Measurements from ENCODE around the gene ZBTB18. TPM values are rescaled to one million over a fixed set of nuclear protein-coding genes. Genes with fewer than 3 reads are reported as not detected.

Gene ZBTB18
- total and polyA plus RNA-seq, 2 donors (not counting 1 experiment from before 2014, with no cell fraction given) = 38.4 to 130 TPM

DNA sequence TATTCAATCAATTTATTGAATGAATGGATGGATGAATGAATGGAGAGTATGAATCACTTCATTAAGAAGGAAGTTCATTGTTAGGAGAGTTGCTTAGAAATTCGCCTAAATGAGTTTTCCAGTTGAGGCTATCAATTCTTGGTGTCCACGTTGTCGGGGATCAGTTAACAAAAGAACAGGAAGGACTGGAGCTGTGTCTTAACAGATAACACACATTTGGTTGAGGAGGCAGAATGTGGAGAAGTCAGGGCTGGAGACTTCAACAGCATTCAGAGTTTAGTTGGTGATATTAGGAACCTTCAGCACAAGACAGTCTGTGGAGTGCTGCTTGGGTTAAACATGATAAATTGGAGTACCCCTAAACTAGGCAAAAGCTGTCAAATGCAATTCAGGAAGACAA lies 33.7 kb downstream of the ZBTB18 start:
- 45% methylated on average over 3 of the region's 3 CpGs for WGBS (ENCODE audit: insufficient coverage)
- peaks cover 2% of the 10 kb centered on the region for H3K79me2 ChIP-seq (ENCODE audit: control insufficient read depth, insufficient read depth, low read length)
- peaks cover 7 to 8% of the 10 kb centered on the region in 2 donors for H3K4me1 ChIP-seq (ENCODE audit: control insufficient read depth in 2 of 2, insufficient read depth in 2 of 2, low read length in 2 of 2)
- intact Hi-C loops (cut with micrococcal nuclease) = no loop called here
- Mint-ChIP-seq H3K27ac (no peak overlapping the region), H3K4me3 (no peak overlapping the region), H3K9me3 (ENCODE audit: insufficient read depth) (no peaks in the 10 kb centered on the region), H3K27me3 (peaks cover 33% of the 10 kb centered on the region), H3K4me1 (peaks cover 11% of the 10 kb centered on the region)
- H3K27ac ChIP-seq (ENCODE audit: low read length in 2 of 2) = no peak overlapping the region
- ChIA-PET CTCF (no interaction called here), POLR2A (no interaction called here)
- H3K27me3 ChIP-seq (replicated peaks in 1 of 4; ENCODE audit: control extremely low read depth in 1 of 4, control insufficient read depth in 3 of 4, insufficient read depth in 4 of 4, low read length in 3 of 4) = peaks cover 0 to 19% (median 5%) of the 10 kb centered on the region in 4 experiments
- no peak overlapping the region for H2AFZ ChIP-seq (ENCODE audit: insufficient read depth, low read depth, low read length, poor library complexity, severe bottlenecking)
- no peak overlapping the region for H3K4me3 ChIP-seq (ENCODE audit: control extremely low read depth in 1 of 5, extremely low read depth in 1 of 5, insufficient read depth in 1 of 5, low read depth in 2 of 5, low read length in 4 of 5)
- no peak overlapping the region for H3K4me2 ChIP-seq (replicated peaks; ENCODE audit: low read depth, low read length, poor library complexity, severe bottlenecking)
- DNase-seq (no peak), ATAC-seq (ENCODE audit: low read depth) (no peak)
- TF ChIP-seq, protein P1, sequence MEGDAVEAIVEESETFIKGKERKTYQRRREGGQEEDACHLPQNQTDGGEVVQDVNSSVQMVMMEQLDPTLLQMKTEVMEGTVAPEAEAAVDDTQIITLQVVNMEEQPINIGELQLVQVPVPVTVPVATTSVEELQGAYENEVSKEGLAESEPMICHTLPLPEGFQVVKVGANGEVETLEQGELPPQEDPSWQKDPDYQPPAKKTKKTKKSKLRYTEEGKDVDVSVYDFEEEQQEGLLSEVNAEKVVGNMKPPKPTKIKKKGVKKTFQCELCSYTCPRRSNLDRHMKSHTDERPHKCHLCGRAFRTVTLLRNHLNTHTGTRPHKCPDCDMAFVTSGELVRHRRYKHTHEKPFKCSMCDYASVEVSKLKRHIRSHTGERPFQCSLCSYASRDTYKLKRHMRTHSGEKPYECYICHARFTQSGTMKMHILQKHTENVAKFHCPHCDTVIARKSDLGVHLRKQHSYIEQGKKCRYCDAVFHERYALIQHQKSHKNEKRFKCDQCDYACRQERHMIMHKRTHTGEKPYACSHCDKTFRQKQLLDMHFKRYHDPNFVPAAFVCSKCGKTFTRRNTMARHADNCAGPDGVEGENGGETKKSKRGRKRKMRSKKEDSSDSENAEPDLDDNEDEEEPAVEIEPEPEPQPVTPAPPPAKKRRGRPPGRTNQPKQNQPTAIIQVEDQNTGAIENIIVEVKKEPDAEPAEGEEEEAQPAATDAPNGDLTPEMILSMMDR (IDR thresholded peaks at IDR 0.05) = no peak
- H3K36me3 ChIP-seq (replicated peaks in 1 of 2; ENCODE audit: control extremely low read depth in 1 of 2, control insufficient read depth in 1 of 2, extremely low read depth in 1 of 2, insufficient read depth in 2 of 2, low read length in 1 of 2) = no peaks in the 10 kb centered on the region
- H3K9me3 ChIP-seq (ENCODE audit: control extremely low read depth in 1 of 3, control insufficient read depth in 2 of 3, insufficient read depth in 1 of 3, low read length in 2 of 3) = no peaks in the 10 kb centered on the region
- no peak overlapping the region for H3K9ac ChIP-seq (ENCODE audit: low read length)
- H4K20me1 ChIP-seq (ENCODE audit: control insufficient read depth, insufficient read depth, low read length, poor library complexity, severe bottlenecking) = no peaks in the 10 kb centered on the region

DNA sequence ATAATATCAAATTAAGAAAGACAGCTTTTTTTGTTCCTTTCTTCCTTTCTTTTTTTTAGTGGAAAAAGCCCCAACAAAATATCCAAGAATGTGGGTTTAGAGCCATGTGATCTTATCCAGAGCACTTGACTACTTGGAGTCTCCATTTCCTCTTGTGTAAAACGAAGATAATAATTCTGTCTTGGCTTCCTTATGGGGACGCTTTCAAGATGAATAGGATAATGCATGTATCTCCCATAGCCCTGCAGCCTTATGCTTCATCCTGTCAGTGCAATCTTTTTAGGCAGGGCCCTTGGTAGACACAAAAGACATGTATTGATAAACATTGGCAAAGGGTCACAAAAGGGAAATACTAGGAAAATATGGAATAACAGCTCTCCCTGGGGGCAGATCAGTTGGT lies 34.8 kb downstream of the ZBTB18 start:
- Mint-ChIP-seq H3K4me3 (no peak overlapping the region), H3K27ac (no peak overlapping the region), H3K9me3 (ENCODE audit: insufficient read depth) (no peaks in the 10 kb centered on the region), H3K27me3 (peaks cover 33% of the 10 kb centered on the region), H3K4me1 (peaks cover 11% of the 10 kb centered on the region)
- no peaks in the 10 kb centered on the region for H4K20me1 ChIP-seq (ENCODE audit: control insufficient read depth, insufficient read depth, low read length, poor library complexity, severe bottlenecking)
- peaks cover 7 to 8% of the 10 kb centered on the region in 2 donors for H3K4me1 ChIP-seq (ENCODE audit: control insufficient read depth in 2 of 2, insufficient read depth in 2 of 2, low read length in 2 of 2)
- POLR2A ChIA-PET = no interaction called here
- CTCF ChIA-PET = no interaction called here
- intact Hi-C loops (cut with micrococcal nuclease) = no loop called here
- H2AFZ ChIP-seq (ENCODE audit: insufficient read depth, low read depth, low read length, poor library complexity, severe bottlenecking) = no peak overlapping the region
- no peak overlapping the region for H3K4me2 ChIP-seq (replicated peaks; ENCODE audit: low read depth, low read length, poor library complexity, severe bottlenecking)
- DNase-seq = no peak
- no peak overlapping the region for H3K4me3 ChIP-seq (ENCODE audit: control extremely low read depth in 1 of 5, extremely low read depth in 1 of 5, insufficient read depth in 1 of 5, low read depth in 2 of 5, low read length in 4 of 5)
- H3K9ac ChIP-seq (ENCODE audit: low read length) = no peak overlapping the region
- peaks cover 2% of the 10 kb centered on the region for H3K79me2 ChIP-seq (ENCODE audit: control insufficient read depth, insufficient read depth, low read length)
- no peak overlapping the region for H3K27ac ChIP-seq (ENCODE audit: low read length in 2 of 2)
- H3K9me3 ChIP-seq (ENCODE audit: control extremely low read depth in 1 of 3, control insufficient read depth in 2 of 3, insufficient read depth in 1 of 3, low read length in 2 of 3) = no peaks in the 10 kb centered on the region
- no peaks in the 10 kb centered on the region for H3K36me3 ChIP-seq (replicated peaks in 1 of 2; ENCODE audit: control extremely low read depth in 1 of 2, control insufficient read depth in 1 of 2, extremely low read depth in 1 of 2, insufficient read depth in 2 of 2, low read length in 1 of 2)
- no peak for ATAC-seq (ENCODE audit: low read depth)
- H3K27me3 ChIP-seq (replicated peaks in 1 of 4; ENCODE audit: control extremely low read depth in 1 of 4, control insufficient read depth in 3 of 4, insufficient read depth in 4 of 4, low read length in 3 of 4) = peaks cover 0 to 19% (median 5%) of the 10 kb centered on the region in 4 experiments
- no CpG with 5 or more reads among the region's 2 CpGs for WGBS (ENCODE audit: insufficient coverage)
- no peak for TF ChIP-seq EZH2 (IDR thresholded peaks at IDR 0.05; ENCODE audit: borderline replicate concordance, insufficient read depth, low read depth, low read length, poor library complexity, severe bottlenecking)
- TF ChIP-seq, protein P1 (IDR thresholded peaks at IDR 0.05) = no peak

All from B cell (primary cell).